Measurements from ENCODE around the gene FNDC3B.

DNA sequence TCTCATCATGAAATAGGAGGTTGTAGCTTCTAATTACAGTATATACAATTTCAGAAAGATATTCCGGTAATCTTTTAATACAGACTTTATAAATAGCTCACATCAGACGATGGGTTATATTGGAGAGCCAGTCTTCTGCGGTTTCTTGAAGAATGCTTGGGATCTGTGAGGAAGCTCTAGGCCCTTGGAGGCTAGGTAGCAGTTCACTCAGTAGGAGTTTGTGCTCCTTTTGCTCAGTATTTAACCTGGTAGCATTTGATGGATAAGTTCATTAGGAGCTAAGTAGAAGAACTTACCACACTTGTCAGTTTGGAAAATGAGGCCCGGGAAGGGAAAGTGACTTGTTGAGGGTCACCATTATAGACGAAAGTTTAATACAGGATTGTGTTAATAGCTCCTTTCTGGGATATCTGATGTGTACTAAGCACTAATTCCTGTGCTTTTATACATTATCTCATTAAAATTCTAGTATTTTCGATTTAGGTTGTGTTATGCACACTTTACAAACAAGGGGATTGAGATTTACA is 2.8 kb downstream of the FNDC3B start:
- TF ChIP-seq, protein P1, sequence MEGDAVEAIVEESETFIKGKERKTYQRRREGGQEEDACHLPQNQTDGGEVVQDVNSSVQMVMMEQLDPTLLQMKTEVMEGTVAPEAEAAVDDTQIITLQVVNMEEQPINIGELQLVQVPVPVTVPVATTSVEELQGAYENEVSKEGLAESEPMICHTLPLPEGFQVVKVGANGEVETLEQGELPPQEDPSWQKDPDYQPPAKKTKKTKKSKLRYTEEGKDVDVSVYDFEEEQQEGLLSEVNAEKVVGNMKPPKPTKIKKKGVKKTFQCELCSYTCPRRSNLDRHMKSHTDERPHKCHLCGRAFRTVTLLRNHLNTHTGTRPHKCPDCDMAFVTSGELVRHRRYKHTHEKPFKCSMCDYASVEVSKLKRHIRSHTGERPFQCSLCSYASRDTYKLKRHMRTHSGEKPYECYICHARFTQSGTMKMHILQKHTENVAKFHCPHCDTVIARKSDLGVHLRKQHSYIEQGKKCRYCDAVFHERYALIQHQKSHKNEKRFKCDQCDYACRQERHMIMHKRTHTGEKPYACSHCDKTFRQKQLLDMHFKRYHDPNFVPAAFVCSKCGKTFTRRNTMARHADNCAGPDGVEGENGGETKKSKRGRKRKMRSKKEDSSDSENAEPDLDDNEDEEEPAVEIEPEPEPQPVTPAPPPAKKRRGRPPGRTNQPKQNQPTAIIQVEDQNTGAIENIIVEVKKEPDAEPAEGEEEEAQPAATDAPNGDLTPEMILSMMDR (IDR thresholded peaks at IDR 0.05), result no peak
- no peak for TF ChIP-seq ZFX (IDR thresholded peaks at IDR 0.05; ENCODE audit: borderline replicate concordance)
